Measurements from ENCODE around the gene PACSIN2.

DNA sequence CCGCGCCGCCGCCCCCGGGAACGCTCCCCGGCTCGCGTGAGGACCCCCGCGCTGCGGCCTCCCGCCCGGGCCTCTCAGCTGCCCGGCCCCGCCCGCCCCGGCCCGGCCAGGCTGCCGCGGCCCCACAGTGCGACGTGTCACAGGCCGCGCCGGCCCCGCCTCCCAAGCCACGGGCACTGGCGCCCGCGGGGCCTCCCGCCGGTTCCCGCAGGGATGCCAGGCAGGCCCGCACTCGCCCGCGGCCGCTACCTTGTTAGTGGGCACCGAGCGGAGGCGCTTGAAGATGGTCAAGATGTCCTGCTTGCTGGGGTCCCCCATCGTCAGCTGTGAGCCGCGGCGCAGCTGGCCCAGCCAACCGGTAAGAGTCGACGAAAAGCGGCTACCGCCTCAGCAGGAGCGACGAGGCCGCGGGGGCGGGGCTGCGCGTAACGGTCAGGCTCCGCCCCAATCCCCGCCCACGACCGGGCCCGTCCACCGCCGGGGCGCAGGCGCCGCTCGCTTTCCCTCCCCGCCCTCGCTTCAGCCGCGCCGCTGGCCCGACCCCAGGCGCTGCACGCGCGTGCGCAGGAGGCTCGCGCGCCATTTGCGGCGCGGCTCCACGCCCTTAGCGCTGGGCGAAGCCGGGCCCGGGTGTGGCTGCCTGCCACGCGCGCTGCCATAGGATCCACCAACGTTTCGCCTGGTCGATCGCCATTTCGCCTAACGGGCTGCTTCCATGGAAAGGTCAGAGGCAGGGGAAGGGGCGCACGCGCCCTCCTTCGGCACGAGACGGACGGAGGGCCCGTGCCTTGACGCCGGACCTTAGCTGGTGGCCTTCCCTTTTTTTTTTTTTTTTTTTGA is 157.9 kb downstream of the PACSIN2 start, which contains the start of gene ARFGAP3:
- TF ChIP-seq EP300 (IDR thresholded peaks at IDR 0.05) (no peak), POLR2A (IDR thresholded peaks at IDR 0.05) (peak in 2 of 4 donors; percentile 49 to 64)
